Gastroesophageal sphincter (tissue), 4 donors: ENCODE data around the gene DIPK2A. TPM values are rescaled to one million over a fixed set of nuclear protein-coding genes. Genes with fewer than 3 reads are reported as not detected.

Experiments
- ATAC-seq: fragments of 150-250 bp; one replicate; pipeline ENCODE4 v1.9.1; 2016; ENCODE audit warnings: mild to moderate bottlenecking, moderate library complexity
- H3K27ac ChIP-seq, 4 donors: fragments of 200-600 bp; sonication (generic) in 3 of 4; 1 replicate in 3 of 4; 2 replicates in 1 of 4; pipeline ENCODE4 v1.5.1; 2016 to 2019
- H3K27me3 ChIP-seq: fragments of 200-600 bp; sonication (generic); one replicate; pipeline ENCODE4 v1.5.1; 2019
- H3K36me3 ChIP-seq, 2 donors: fragments of 200-600 bp; sonication (generic); one replicate each; pipeline ENCODE4 v1.5.1; 2019; ENCODE audit warnings: control low read depth in 1 of 2
- H3K4me1 ChIP-seq, 3 donors: fragments of 200-600 bp; sonication (generic); 1 replicate in 2 of 3; 2 replicates in 1 of 3; pipeline ENCODE4 v1.5.1; 2016 to 2019; ENCODE audit warnings: control low read depth in 2 of 3
- H3K4me3 ChIP-seq, 2 donors: fragments of 200-600 bp; sonication (generic); one replicate each; pipeline ENCODE4 v1.5.1; 2019; ENCODE audit warnings: mild to moderate bottlenecking in 1 of 2, moderate library complexity in 1 of 2
- H3K9me3 ChIP-seq, 3 donors: fragments of 200-600 bp; sonication (generic); one replicate each; pipeline ENCODE4 v1.5.1; 2017 to 2019; ENCODE audit warnings: control low read depth in 2 of 3
- CTCF ChIP-seq, 4 experiments: fragments of 200-600 bp in 2 of 4; fragments of 450-650 bp in 2 of 4; sonication (generic) in 1 of 4; IDR thresholded peaks; one replicate each; pipeline ENCODE4 v1.5.1; 2017 to 2019; ENCODE audit warnings: antibody characterized with exemption in 4 of 4, mild to moderate bottlenecking in 2 of 4, moderate library complexity in 2 of 4
- EP300 ChIP-seq: sonication (generic); formaldehyde crosslinking; IDR thresholded peaks from one replicate; pipeline ENCODE4 v1.6.1; 2017; ENCODE audit warnings: antibody characterized with exemption, mild to moderate bottlenecking
- POLR2A ChIP-seq, 2 donors: fragments of 450-650 bp; IDR thresholded peaks; one replicate each; pipeline ENCODE4 v1.6.1; 2017; ENCODE audit warnings: antibody characterized with exemption in 2 of 2, mild to moderate bottlenecking in 2 of 2, moderate library complexity in 1 of 2
- POLR2AphosphoS5 ChIP-seq: sonication (generic); formaldehyde crosslinking; IDR thresholded peaks from one replicate; pipeline ENCODE4 v1.6.1; 2017; ENCODE audit warnings: antibody characterized with exemption
- WGBS, 2 donors: methylation state at CpG; one replicate each; pipeline ENCODE4 v1.1.5; 2018; ENCODE audit warnings: low coverage in 1 of 2; 5-methylcytosine and 5-hydroxymethylcytosine counted together
- total RNA-seq, 4 donors: library from RNA; depleted of rRNA; stranded (reverse); fragments of >200 nt; gene quantifications; one replicate each; pipeline ENCODE4 v1.1.0, GENCODE V29; 2016

Gene DIPK2A
- total RNA-seq, 4 donors from 2014 or later = 27.2 to 56.7 (median 44.2) TPM

GRCh38 chr3:143998266-143998665 is 26.6 kb downstream of the DIPK2A start:
- Histone ChIP-seq H3K4me1 (no peaks in the 10 kb centered on the region), H3K27me3 (no peaks in the 10 kb centered on the region), H3K36me3 (peaks cover 0 to under 1% of the 10 kb centered on the region in 2 donors), H3K4me3 (no peak overlapping the region), H3K27ac (no peak overlapping the region), H3K9me3 (no peaks in the 10 kb centered on the region)
- WGBS, 2 donors = 86 to 88% methylated on average over 6 of the region's 6 CpGs
- TF ChIP-seq CTCF (IDR thresholded peaks at IDR 0.05) (no peak), POLR2A (IDR thresholded peaks at IDR 0.05) (no peak), EP300 (no peak), POLR2AphosphoS5 (no peak)
- ATAC-seq = no peak

- Histone ChIP-seq H3K4me1 (no peaks in the 10 kb centered on the region), H3K4me3 (no peak overlapping the region), H3K9me3 (no peaks in the 10 kb centered on the region), H3K36me3 (no peaks in the 10 kb centered on the region), H3K27ac (no peak overlapping the region), H3K27me3 (no peaks in the 10 kb centered on the region)
- TF ChIP-seq EP300 = no peak
- no peak for TF ChIP-seq POLR2AphosphoS5
- TF ChIP-seq POLR2A (IDR thresholded peaks at IDR 0.05) = no peak
- TF ChIP-seq CTCF (IDR thresholded peaks at IDR 0.05) = no peak
- WGBS, 2 donors = 73% methylated on average over 1 of the region's 1 CpG; no CpG with 5 or more reads in 1 of the 2 donors
- no peak for ATAC-seq
These were observed 31.4 kb downstream of the DIPK2A start for GRCh38 chr3:144003051-144003450.

GRCh38 chr3:144010371-144010770 is 38.7 kb downstream of the DIPK2A start:
- Histone ChIP-seq H3K36me3 (no peaks in the 10 kb centered on the region), H3K27me3 (no peaks in the 10 kb centered on the region), H3K4me3 (no peak overlapping the region), H3K27ac (no peak overlapping the region), H3K9me3 (no peaks in the 10 kb centered on the region), H3K4me1 (no peaks in the 10 kb centered on the region)
- TF ChIP-seq POLR2AphosphoS5 (no peak), EP300 (no peak), POLR2A (IDR thresholded peaks at IDR 0.05) (no peak), CTCF (IDR thresholded peaks at IDR 0.05) (no peak)
- 58 to 96% methylated on average over 2 to 4 of the region's 4 CpGs for WGBS, 2 donors
- ATAC-seq = no peak

- Histone ChIP-seq H3K4me3 (no peak overlapping the region), H3K36me3 (no peaks in the 10 kb centered on the region), H3K27me3 (no peaks in the 10 kb centered on the region), H3K27ac (no peak overlapping the region), H3K4me1 (no peaks in the 10 kb centered on the region), H3K9me3 (no peaks in the 10 kb centered on the region)
- ATAC-seq = no peak
- 94% methylated on average over 3 of the region's 3 CpGs for WGBS, 2 donors
- TF ChIP-seq EP300 = no peak
- TF ChIP-seq POLR2AphosphoS5 = no peak
- TF ChIP-seq CTCF (IDR thresholded peaks at IDR 0.05) = no peak
- TF ChIP-seq POLR2A (IDR thresholded peaks at IDR 0.05) = no peak
These were observed 39.7 kb downstream of the DIPK2A start for GRCh38 chr3:144011251-144011799.

- Histone ChIP-seq H3K27ac (no peak overlapping the region), H3K9me3 (no peaks in the 10 kb centered on the region), H3K27me3 (no peaks in the 10 kb centered on the region), H3K4me1 (no peaks in the 10 kb centered on the region), H3K4me3 (no peak overlapping the region), H3K36me3 (no peaks in the 10 kb centered on the region)
- ATAC-seq = no peak
- TF ChIP-seq POLR2AphosphoS5 = no peak
- no peak for TF ChIP-seq EP300
- TF ChIP-seq POLR2A (IDR thresholded peaks at IDR 0.05) = no peak
- no peak for TF ChIP-seq CTCF (IDR thresholded peaks at IDR 0.05)
- WGBS, 2 donors = 94 to 95% methylated on average over 1 to 3 of the region's 3 CpGs
These were observed 43.5 kb downstream of the DIPK2A start for GRCh38 chr3:144015133-144015532.
